K562 (cell line): ENCODE measurements around the gene LENG8. TPM values are rescaled to one million over a fixed set of nuclear protein-coding genes. Genes with fewer than 3 reads are reported as not detected.

ENCODE experiments used
- ADNP ChIP-seq: fragments of 200-800 bp; sonication (Bioruptor generic); IDR thresholded peaks from 2 replicates; pipeline ENCODE4 v1.6.1; 2016; ENCODE audit warnings: missing genetic modification characterization, missing compliant biosample characterization
- KHSRP ChIP-seq: fragments of 450-650 bp; IDR thresholded peaks from 2 replicates; pipeline ENCODE4 v1.6.1; 2017
- OTX1 ChIP-seq: fragments of 450-650 bp; formaldehyde crosslinking; IDR thresholded peaks from 2 replicates; pipeline ENCODE4 v1.4.0; 2022; ENCODE audit warnings: mild to moderate bottlenecking
- PTBP1 ChIP-seq: fragments of 200-400 bp; formaldehyde crosslinking; IDR thresholded peaks from 2 replicates; pipeline ENCODE4 v1.6.1; 2017; ENCODE audit warnings: low read depth, low read length
- SIX5 ChIP-seq, 2 experiments: IDR thresholded peaks; 2 replicates each; pipeline ENCODE4 v1.6.1; 2011; ENCODE audit warnings: low read length in 2 of 2, borderline replicate concordance in 1 of 2, low read depth in 1 of 2, mild to moderate bottlenecking in 1 of 2, moderate library complexity in 1 of 2; ENCODE audit not compliant: insufficient read depth in 1 of 2
- ZNF780A ChIP-seq: fragments of 250-450 bp; sonication (Bioruptor Pico); IDR thresholded peaks from 2 replicates; pipeline ENCODE4 v1.5.0; 2021; ENCODE audit warnings: mild to moderate bottlenecking
- polyA plus RNA-seq, 8 experiments: library from polyadenylated mRNA; depleted of rRNA in 4 of 8; stranded (reverse) in 5 of 8; unstranded in 3 of 8; fragments of >200 nt; fragmentation: Nextera tagmentation in 2 of 8; fragmentation: Illumina TruSeq in 1 of 8; extraction: Ambion mirVana in 2 of 8; extraction: Trizol in 1 of 8; gene quantifications; 2 replicates each; pipeline versions ENCODE4 v1.2.1 to v1.2.3, GENCODE V29; 2011 to 2014; ENCODE audit warnings: inconsistent platforms in 1 of 8, missing spikeins in 1 of 8
- total RNA-seq, 7 experiments: library from RNA; depleted of rRNA in 6 of 7; stranded (reverse); fragments of >200 nt in 6 of 7; fragmentation: Illumina TruSeq in 2 of 7; extraction: Trizol in 2 of 7; gene quantifications; 2 replicates each; pipeline versions ENCODE4 v1.2.1 to v1.2.3, GENCODE V29; 2011 to 2021; ENCODE audit warnings: low replicate concordance in 1 of 7
- TF ChIP-seq, protein P1 (sequence below): fragments of 450-650 bp; IDR thresholded peaks from 2 replicates; pipeline ENCODE4 v1.7.1; 2018; ENCODE audit warnings: mild to moderate bottlenecking, low read depth; ENCODE audit not compliant: partially characterized antibody
- TF ChIP-seq, protein P2 (sequence below): sonication (generic); formaldehyde crosslinking; IDR thresholded peaks from 2 replicates; pipeline ENCODE4 v1.8.1; 2023; ENCODE audit warnings: mild to moderate bottlenecking, missing genetic modification reagents
- TF ChIP-seq, protein P3 (sequence below), 2 experiments: fragments of 200-800 bp in 1 of 2; sonication (Bioruptor generic) in 1 of 2; sonication (generic) in 1 of 2; formaldehyde crosslinking in 1 of 2; IDR thresholded peaks in 1 of 2; conservative IDR thresholded peaks in 1 of 2; 2 replicates each; pipeline versions ENCODE4 v1.5.0 to v1.6.1; 2016 to 2020; ENCODE audit warnings: missing compliant biosample characterization in 1 of 2, missing genetic modification characterization in 1 of 2, missing genetic modification reagents in 1 of 2
- TF ChIP-seq, protein P4 (sequence below), 2 experiments: fragments of 250-450 bp in 1 of 2; fragments of 450-650 bp in 1 of 2; sonication (Bioruptor Pico) in 1 of 2; IDR thresholded peaks; 2 replicates each; pipeline versions ENCODE4 v1.6.1 to v1.8.0; 2016 to 2021; ENCODE audit warnings: mild to moderate bottlenecking in 2 of 2, moderate library complexity in 2 of 2, missing compliant biosample characterization in 1 of 2, missing genetic modification characterization in 1 of 2
- TF ChIP-seq, protein P5 (sequence below): fragments of 250-450 bp; sonication (Bioruptor Pico); IDR thresholded peaks from 2 replicates; pipeline ENCODE4 v1.5.0; 2021; ENCODE audit warnings: mild to moderate bottlenecking, moderate library complexity
- TF ChIP-seq, protein P6 (sequence below): fragments of 450-650 bp; conservative IDR thresholded peaks from 2 replicates; pipeline ENCODE4 v1.6.1; 2016; ENCODE audit warnings: missing genetic modification characterization, low read depth, mild to moderate bottlenecking, control low read depth, missing compliant biosample characterization

Gene LENG8
- total and polyA plus RNA-seq, 9 of the 15 experiments (the other 6 are each of a cell fraction or from before 2014, with no cell fraction given) = 0.74 to 146 (median 28.1) TPM

DNA sequence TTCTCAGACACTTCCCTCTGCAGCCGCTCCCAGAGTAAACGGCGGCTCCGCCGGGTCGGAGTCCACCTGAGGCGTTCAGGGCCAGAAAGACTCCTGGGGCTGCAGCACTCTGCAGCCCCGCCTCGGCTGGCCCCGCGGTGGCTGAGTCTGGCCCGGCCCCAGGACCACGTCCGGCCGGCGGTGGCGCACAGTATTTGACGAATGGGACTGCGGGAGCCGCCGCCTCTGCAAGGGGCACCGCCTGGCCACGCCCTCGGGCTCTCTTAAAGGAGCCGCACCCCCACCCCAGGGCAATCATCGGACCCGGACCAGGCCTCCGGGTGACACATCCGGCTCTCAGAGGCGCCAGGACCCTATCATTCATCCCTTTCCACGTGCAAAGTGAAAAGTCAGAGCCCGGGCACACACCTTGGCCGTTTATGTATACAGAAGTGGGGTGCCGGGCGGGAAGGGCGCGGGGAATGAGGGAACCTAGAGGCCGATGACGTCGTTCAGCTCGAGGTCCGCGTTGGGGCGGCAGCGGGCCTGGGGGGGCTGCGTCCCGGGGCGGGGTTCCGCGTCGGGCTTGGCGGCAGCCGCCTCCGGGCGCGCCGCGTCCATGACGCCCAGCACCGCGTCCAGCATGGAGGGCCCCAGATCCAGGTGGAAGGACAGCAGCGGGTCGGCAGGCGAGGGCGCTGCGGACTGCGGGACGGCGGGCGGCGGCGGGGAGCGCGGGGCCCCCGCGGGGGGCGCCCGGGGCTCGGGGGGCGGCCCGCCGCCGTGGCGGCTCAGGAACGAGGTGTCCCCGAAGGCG, 15.8 kb downstream of the LENG8 start (continued):
- TF ChIP-seq, protein P1, sequence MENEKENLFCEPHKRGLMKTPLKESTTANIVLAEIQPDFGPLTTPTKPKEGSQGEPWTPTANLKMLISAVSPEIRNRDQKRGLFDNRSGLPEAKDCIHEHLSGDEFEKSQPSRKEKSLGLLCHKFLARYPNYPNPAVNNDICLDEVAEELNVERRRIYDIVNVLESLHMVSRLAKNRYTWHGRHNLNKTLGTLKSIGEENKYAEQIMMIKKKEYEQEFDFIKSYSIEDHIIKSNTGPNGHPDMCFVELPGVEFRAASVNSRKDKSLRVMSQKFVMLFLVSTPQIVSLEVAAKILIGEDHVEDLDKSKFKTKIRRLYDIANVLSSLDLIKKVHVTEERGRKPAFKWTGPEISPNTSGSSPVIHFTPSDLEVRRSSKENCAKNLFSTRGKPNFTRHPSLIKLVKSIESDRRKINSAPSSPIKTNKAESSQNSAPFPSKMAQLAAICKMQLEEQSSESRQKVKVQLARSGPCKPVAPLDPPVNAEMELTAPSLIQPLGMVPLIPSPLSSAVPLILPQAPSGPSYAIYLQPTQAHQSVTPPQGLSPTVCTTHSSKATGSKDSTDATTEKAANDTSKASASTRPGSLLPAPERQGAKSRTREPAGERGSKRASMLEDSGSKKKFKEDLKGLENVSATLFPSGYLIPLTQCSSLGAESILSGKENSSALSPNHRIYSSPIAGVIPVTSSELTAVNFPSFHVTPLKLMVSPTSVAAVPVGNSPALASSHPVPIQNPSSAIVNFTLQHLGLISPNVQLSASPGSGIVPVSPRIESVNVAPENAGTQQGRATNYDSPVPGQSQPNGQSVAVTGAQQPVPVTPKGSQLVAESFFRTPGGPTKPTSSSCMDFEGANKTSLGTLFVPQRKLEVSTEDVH = no peak
- no peak for TF ChIP-seq PTBP1
- TF ChIP-seq, protein P2, sequence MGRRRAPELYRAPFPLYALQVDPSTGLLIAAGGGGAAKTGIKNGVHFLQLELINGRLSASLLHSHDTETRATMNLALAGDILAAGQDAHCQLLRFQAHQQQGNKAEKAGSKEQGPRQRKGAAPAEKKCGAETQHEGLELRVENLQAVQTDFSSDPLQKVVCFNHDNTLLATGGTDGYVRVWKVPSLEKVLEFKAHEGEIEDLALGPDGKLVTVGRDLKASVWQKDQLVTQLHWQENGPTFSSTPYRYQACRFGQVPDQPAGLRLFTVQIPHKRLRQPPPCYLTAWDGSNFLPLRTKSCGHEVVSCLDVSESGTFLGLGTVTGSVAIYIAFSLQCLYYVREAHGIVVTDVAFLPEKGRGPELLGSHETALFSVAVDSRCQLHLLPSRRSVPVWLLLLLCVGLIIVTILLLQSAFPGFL = no peak
- TF ChIP-seq ADNP (tag) = no peak
- TF ChIP-seq, protein P3, sequence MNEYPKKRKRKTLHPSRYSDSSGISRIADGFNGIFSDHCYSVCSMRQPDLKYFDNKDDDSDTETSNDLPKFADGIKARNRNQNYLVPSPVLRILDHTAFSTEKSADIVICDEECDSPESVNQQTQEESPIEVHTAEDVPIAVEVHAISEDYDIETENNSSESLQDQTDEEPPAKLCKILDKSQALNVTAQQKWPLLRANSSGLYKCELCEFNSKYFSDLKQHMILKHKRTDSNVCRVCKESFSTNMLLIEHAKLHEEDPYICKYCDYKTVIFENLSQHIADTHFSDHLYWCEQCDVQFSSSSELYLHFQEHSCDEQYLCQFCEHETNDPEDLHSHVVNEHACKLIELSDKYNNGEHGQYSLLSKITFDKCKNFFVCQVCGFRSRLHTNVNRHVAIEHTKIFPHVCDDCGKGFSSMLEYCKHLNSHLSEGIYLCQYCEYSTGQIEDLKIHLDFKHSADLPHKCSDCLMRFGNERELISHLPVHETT (CRISPR knock-in tag; conservative IDR thresholded peaks at IDR 0.05 in 1 of 2, IDR thresholded peaks at IDR 0.05 in 1 of 2) = no peak; a peak in 1 of 4 replicates
- TF ChIP-seq, protein P4, sequence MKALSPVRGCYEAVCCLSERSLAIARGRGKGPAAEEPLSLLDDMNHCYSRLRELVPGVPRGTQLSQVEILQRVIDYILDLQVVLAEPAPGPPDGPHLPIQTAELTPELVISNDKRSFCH (CRISPR knock-in tag; IDR thresholded peaks at IDR 0.05) = no peak
- TF ChIP-seq, protein P4 (tag; IDR thresholded peaks at IDR 0.05) = no peak
- TF ChIP-seq, protein P5, sequence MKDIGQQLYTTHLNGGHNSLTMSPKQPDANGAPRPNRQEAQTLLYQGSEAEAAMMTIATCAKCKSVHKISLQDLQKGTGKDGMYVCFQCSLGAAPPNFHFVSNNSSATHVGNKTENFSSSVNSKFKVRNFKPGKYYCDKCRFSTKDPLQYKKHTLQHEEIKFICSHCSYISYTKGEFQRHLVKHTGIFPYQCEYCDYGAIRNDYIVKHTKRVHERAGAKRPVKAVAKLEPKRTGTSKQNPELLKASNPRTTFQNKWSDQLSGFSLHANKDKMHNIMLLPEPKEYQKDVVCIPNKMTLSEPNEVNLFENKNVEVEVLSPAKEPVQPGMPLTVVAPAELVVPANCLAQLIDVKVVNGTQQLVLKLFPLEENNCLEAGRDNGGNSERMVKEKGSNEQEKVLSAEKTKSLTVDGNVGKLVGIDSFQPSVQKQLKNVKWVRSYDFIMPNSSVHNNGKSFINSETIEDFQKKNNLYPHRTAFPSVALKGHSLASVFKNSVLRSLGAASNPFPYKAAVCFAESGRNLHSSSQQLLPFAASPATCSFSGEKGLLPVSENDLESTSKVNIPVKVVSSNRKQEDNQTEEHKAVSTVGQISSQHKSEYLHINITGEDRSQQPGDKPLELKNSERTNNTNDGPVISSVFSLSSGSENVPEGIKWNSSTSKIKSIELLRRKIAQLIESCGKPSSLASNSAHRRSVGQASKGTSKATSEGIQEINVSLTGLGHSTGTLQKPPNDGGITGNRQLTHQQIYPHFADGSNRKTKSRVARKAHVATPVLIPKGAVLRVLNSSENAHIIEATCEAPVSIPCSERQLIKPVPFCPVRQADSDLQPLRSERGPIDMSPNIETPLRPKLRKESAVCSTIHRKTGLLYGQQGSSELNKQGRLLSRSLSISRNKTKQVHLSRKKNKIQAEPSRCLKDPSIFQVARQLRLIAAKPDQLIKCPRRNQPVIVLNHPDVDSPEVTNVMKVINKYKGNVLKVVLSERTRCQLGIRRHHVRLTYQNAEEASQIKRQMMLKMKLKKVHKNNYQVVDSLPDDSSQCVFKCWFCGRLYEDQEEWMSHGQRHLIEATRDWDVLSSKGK (CRISPR knock-in tag) = no peak
- TF ChIP-seq, protein P6, sequence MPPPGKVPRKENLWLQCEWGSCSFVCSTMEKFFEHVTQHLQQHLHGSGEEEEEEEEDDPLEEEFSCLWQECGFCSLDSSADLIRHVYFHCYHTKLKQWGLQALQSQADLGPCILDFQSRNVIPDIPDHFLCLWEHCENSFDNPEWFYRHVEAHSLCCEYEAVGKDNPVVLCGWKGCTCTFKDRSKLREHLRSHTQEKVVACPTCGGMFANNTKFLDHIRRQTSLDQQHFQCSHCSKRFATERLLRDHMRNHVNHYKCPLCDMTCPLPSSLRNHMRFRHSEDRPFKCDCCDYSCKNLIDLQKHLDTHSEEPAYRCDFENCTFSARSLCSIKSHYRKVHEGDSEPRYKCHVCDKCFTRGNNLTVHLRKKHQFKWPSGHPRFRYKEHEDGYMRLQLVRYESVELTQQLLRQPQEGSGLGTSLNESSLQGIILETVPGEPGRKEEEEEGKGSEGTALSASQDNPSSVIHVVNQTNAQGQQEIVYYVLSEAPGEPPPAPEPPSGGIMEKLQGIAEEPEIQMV (tag) = no peak
- TF ChIP-seq ZNF780A (CRISPR knock-in tag) = no peak
- no peak for TF ChIP-seq SIX5 (IDR thresholded peaks at IDR 0.05; ENCODE audit: borderline replicate concordance in 1 of 2, insufficient read depth in 1 of 2, low read depth in 1 of 2, low read length in 2 of 2)
- no peak for TF ChIP-seq KHSRP
- TF ChIP-seq OTX1 (CRISPR knock-in tag) = no peak
